Astrocyte of the spinal cord (primary cell): ENCODE results near the gene CDH2.

ENCODE experiments used
- DNase-seq: peaks from one replicate; pipeline ENCODE4 v3.0.0; 2011; ENCODE audit warnings: low read depth, low spot score
- H3K4me3 ChIP-seq: 2 replicates; pipeline ENCODE4 v1.5.1; 2011; ENCODE audit warnings: low read depth, mild to moderate bottlenecking, low read length, moderate library complexity
- in situ Hi-C: cut with HindIII; loops from 2 replicates; pipeline ENCODE4 v1.10.0; 2017; ENCODE audit warnings: low sequenced_read_pairs
- TF ChIP-seq, protein P1 (sequence below): IDR thresholded peaks from 2 replicates; pipeline ENCODE4 v1.5.1; 2012; ENCODE audit warnings: low read depth, mild to moderate bottlenecking, low read length, inconsistent platforms

The CDH2 gene

DNA sequence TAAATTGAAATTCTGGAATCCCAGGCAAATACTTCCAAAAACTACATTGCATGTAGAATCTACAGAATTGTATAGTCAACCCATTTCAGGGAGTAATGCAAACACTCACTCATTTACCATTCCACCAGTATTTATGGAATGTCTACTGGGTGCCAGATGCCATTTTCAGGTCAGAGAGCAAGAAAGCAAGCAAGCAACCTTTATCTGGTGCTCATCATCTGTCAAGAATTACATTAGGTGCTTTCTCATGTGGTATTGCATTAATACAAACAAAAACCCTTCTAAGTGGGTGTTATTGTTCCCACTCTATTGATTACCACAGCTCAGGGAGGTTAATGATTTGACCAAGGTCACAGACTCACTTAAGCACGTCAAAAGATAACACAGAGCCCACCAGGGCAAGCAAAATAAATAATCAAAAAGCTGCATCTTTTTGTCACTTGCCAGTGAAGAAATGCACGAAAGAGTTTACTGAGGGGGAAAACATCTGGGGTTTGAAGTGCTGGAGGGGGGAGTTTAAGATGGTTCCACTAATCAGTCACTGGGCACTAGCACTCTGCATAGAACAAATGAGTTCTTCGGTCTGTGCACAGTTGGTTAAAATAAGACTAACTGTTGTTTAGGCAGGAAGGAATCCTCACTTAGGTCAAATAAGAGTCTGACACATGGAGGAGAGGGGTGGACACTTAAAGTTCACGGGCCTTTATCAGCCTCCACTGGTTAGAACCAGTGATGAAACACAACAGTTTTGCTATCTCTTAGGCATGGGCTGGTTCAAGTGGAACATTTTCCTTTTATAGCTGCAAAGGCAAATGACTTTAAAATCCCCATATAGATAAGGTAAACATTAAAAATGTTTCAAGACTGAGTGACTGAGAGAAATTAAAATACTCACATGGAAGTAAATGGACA lies 208.8 kb downstream of the CDH2 start:
- no peak overlapping the region for H3K4me3 ChIP-seq
- in situ Hi-C loops = no loop called here
- TF ChIP-seq, protein P1, sequence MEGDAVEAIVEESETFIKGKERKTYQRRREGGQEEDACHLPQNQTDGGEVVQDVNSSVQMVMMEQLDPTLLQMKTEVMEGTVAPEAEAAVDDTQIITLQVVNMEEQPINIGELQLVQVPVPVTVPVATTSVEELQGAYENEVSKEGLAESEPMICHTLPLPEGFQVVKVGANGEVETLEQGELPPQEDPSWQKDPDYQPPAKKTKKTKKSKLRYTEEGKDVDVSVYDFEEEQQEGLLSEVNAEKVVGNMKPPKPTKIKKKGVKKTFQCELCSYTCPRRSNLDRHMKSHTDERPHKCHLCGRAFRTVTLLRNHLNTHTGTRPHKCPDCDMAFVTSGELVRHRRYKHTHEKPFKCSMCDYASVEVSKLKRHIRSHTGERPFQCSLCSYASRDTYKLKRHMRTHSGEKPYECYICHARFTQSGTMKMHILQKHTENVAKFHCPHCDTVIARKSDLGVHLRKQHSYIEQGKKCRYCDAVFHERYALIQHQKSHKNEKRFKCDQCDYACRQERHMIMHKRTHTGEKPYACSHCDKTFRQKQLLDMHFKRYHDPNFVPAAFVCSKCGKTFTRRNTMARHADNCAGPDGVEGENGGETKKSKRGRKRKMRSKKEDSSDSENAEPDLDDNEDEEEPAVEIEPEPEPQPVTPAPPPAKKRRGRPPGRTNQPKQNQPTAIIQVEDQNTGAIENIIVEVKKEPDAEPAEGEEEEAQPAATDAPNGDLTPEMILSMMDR = no peak
- DNase-seq = no peak

DNA sequence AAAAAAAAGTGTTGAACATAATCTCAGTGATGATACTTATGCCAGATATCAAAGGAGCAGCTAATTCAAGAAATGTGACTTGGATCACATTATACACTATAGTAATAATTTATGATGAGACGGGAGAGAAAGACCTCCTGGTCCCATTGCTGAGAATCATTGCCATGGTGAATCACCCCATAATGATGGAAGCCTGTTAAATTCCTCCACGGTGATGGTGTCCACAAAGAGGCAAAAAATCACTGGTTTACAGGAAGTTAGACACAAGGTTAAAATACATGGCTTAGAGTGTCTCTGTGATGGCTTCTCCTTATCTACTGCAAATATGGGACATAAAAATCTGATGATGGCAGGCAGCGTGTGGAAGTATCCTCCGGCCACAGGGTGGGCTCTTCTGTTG lies 210.0 kb downstream of the CDH2 start:
- no peak overlapping the region for H3K4me3 ChIP-seq
- in situ Hi-C loops = no loop called here
- no peak for DNase-seq
- TF ChIP-seq, protein P1 = no peak

DNA sequence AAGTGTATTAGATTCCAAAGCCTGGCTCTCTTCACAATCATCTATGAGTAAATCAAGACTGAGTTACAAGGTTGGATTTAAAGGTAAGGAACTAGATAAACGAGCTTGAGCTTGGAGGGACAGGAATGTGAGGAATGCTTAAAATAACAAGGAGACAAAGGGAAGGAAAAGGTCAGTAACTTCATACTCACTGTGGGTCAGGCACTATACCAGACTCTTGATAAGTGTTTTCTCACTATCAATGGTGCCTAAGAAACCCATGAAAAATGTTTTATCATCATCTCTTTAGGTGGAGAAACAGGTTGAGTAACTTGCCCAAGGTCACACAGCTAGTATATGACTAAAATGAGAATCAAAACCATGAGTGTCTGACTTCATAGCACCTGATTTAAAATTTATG lies 212.1 kb downstream of the CDH2 start:
- TF ChIP-seq, protein P1 = no peak
- no peak for DNase-seq
- in situ Hi-C loops = no loop called here
- H3K4me3 ChIP-seq = no peak overlapping the region

DNA sequence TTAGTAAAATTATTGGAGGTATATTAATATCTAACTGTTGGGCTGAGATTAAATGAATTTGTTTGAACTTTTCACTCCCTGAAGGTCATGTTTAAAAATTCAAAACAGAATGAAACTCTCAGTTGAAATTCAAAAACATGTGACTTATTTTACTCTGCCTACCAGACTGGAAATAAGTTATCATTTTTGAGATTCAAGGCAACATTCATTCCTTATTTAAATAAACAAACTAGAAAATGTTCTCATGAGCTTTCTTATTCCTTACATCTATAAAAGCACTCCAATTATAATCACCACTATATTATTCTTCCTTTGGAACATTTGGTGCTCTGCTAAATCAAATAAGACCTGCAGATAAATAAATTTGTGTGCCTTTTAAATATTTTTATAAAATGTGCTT lies 217.8 kb downstream of the CDH2 start:
- no peak for DNase-seq
- TF ChIP-seq, protein P1 = no peak
- H3K4me3 ChIP-seq = no peak overlapping the region
- in situ Hi-C loops = no loop called here

DNA sequence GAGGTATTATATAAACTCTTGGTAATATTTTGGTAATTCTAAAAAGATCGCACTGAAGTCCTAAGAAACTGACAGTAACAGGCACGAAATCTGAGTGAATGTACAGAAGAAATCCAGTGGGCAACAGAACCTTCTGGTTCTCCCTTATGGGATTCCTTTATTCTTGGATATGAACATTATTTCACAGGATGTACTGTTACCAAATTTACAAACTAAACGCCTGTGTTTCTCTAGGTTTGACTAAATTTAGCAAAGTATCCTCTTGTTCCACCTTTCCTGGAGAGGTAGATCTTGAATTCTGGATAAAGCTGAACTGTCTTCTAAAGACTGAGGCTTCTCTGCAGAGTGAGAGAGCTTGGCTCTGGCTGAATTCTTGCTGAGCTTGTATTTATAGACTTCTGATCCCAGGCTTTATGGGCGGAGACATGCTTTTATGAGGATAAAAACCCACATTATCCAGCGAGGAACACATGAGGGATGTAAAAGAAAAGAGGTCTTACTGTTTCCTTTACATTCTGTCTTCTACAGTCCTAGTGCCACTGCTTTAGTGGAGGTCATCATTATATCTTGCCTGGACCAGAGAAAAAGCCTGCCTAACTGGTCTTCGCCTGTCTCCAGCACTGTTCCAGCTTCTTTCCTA lies 220.8 kb downstream of the CDH2 start:
- H3K4me3 ChIP-seq = no peak overlapping the region
- TF ChIP-seq, protein P1 = no peak
- no peak for DNase-seq
- in situ Hi-C loops = no loop called here

DNA sequence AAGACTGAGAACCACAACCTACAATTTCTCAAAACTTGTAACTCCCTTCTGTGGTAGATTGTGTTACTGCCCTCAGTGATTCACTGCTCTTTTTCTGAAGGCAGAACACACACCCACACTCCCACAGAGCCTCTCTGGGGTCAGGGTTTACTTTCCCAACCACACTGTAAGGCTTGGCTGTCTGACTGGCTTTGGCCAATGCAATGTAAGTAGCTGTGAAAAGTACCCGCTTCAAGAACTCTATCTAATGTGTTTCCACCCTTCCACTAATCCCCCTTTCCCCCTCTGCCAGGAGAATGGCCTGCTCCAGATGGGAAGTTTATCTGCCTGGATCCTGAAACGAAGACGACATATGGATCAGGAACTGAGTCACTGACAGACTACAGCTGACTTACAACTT lies 222.7 kb downstream of the CDH2 start:
- TF ChIP-seq, protein P1 = no peak
- in situ Hi-C loops = no loop called here
- H3K4me3 ChIP-seq = no peak overlapping the region
- DNase-seq = peak; percentile 80
